SK-N-SH (cell line): ENCODE measurements around the gene TMEM132D.

Source experiments
- CTCF ChIP-seq: fragments of 200-600 bp; sonication (generic); IDR thresholded peaks from 2 replicates; pipeline ENCODE4 v1.6.1; 2017; ENCODE audit warnings: antibody characterized with exemption, mild to moderate bottlenecking, moderate library complexity
- EP300 ChIP-seq, 2 experiments: IDR thresholded peaks; 2 replicates each; pipeline versions ENCODE4 v1.4.0 to v1.6.1; 2012; ENCODE audit warnings: borderline replicate concordance in 1 of 2, low read depth in 1 of 2, low read length in 1 of 2
- EZH2phosphoT487 ChIP-seq: fragments of 200-600 bp; sonication (generic); IDR thresholded peaks from 2 replicates; pipeline ENCODE4 v1.6.1; 2017; ENCODE audit warnings: low read depth, mixed run types, mild to moderate bottlenecking, antibody characterized with exemption, moderate library complexity, borderline replicate concordance
- FOSL2 ChIP-seq: IDR thresholded peaks from 2 replicates; pipeline ENCODE4 v1.4.0; 2012; ENCODE audit warnings: low read depth, mild to moderate bottlenecking, moderate library complexity, borderline replicate concordance
- JUND ChIP-seq: IDR thresholded peaks from 2 replicates; pipeline ENCODE4 v1.4.0; 2012
- MAX ChIP-seq: IDR thresholded peaks from 2 replicates; pipeline ENCODE4 v1.4.0; 2012; ENCODE audit warnings: low read depth
- MXI1 ChIP-seq: IDR thresholded peaks from 2 replicates; pipeline ENCODE4 v1.6.1; 2012; ENCODE audit warnings: mild to moderate bottlenecking, low read depth, low read length, improper control_type of control experiment
- NFIC ChIP-seq: IDR thresholded peaks from 2 replicates; pipeline ENCODE4 v1.4.0; 2012; ENCODE audit warnings: borderline replicate concordance
- NRF1 ChIP-seq: IDR thresholded peaks from 2 replicates; pipeline ENCODE4 v1.6.1; 2012; ENCODE audit warnings: low read depth, mild to moderate bottlenecking, low read length
- RAD21 ChIP-seq: IDR thresholded peaks from 2 replicates; pipeline ENCODE4 v1.6.1; 2012; ENCODE audit warnings: mild to moderate bottlenecking, low read length
- SIN3A ChIP-seq: IDR thresholded peaks from 2 replicates; pipeline ENCODE4 v1.6.1; 2012; ENCODE audit warnings: low read depth, mild to moderate bottlenecking, low read length, moderate library complexity, borderline replicate concordance
- TAF1 ChIP-seq: IDR thresholded peaks from 2 replicates; pipeline ENCODE4 v1.6.1; 2012; ENCODE audit warnings: low read depth, mild to moderate bottlenecking, low read length, moderate library complexity, borderline replicate concordance
- YY1 ChIP-seq: IDR thresholded peaks from 2 replicates; pipeline ENCODE4 v1.4.0; 2012; ENCODE audit warnings: low read depth, mild to moderate bottlenecking

- TF ChIP-seq CTCF (no peak), RAD21 (no peak), TAF1 (no peak), YY1 (no peak), MXI1 (no peak), EP300 (IDR thresholded peaks at IDR 0.05; ENCODE audit: borderline replicate concordance in 1 of 2, low read depth in 1 of 2, low read length in 1 of 2) (no peak), EZH2phosphoT487 (no peak), MAX (no peak), JUND (no peak), NFIC (no peak), FOSL2 (no peak), SIN3A (no peak), NRF1 (no peak)
These were observed 350.7 kb downstream of the TMEM132D start for GRCh38 chr12:129552996-129553750.
